WERI-Rb-1 (cell line): ENCODE measurements around the gene FAM234B.
A peak's percentile ranks its signal among the peaks of the same experiment; 100 is the strongest.
"Not testable (repeated sequence)": the region's sequence is repeated elsewhere in the genome, so short reads cannot be mapped to it uniquely, and the experiment has no call there.

Source experiments
- DNase-seq: peaks from one replicate; pipeline ENCODE4 v3.0.0-alpha.2; 2020
- H3K27ac ChIP-seq: fragments of 250-450 bp; sonication (Bioruptor Pico); 2 replicates; pipeline ENCODE4 v1.5.1; 2020; ENCODE audit warnings: mild to moderate bottlenecking, moderate library complexity
- H3K27me3 ChIP-seq: fragments of 250-450 bp; sonication (Bioruptor Pico); 2 replicates; pipeline ENCODE4 v1.5.1; 2021; ENCODE audit warnings: mild to moderate bottlenecking, low read depth, moderate library complexity; ENCODE audit not compliant: insufficient read depth, severe bottlenecking
- H3K36me3 ChIP-seq: fragments of 250-450 bp; sonication (Bioruptor Pico); 2 replicates; pipeline ENCODE4 v1.5.1; 2020; ENCODE audit warnings: mild to moderate bottlenecking, moderate library complexity
- H3K4me3 ChIP-seq: 2 replicates; pipeline ENCODE4 v1.5.1; 2011; ENCODE audit warnings: low read depth, mild to moderate bottlenecking, control low read depth, low read length
- H3K9me3 ChIP-seq: fragments of 250-450 bp; sonication (Bioruptor Pico); 2 replicates; pipeline ENCODE4 v1.5.1; 2021; ENCODE audit warnings: mild to moderate bottlenecking, moderate library complexity; ENCODE audit not compliant: severe bottlenecking
- CTCF ChIP-seq: IDR thresholded peaks from 2 replicates; pipeline ENCODE4 v1.5.1; 2011; ENCODE audit warnings: low read depth, mild to moderate bottlenecking, control low read depth, inconsistent platforms, low read length

FAM234B gene

GRCh38 chr12:13082861-13083260 is 38.7 kb downstream of the FAM234B start:
- no peak for TF ChIP-seq CTCF
- Histone ChIP-seq H3K4me3 (no peak overlapping the region), H3K27ac (no peak overlapping the region), H3K36me3 (peaks cover 86% of the 10 kb centered on the region), H3K9me3 (no peaks in the 10 kb centered on the region), H3K27me3 (no peaks in the 10 kb centered on the region)
- DNase-seq, result no peak

GRCh38 chr12:13083638-13084037 is 39.5 kb downstream of the FAM234B start:
- H3K27ac ChIP-seq, H3K4me3 ChIP-seq, DNase-seq, H3K9me3 ChIP-seq, H3K27me3 ChIP-seq: not testable (repeated sequence)
- peaks cover 94% of the 10 kb centered on the region for H3K36me3 ChIP-seq

GRCh38 chr12:13084898-13085640 is 40.9 kb downstream of the FAM234B start:
- no peak for TF ChIP-seq CTCF
- Histone ChIP-seq H3K9me3 (no peaks in the 10 kb centered on the region), H3K36me3 (peaks cover 98% of the 10 kb centered on the region), H3K4me3 (no peak overlapping the region), H3K27ac (no peak overlapping the region), H3K27me3 (no peaks in the 10 kb centered on the region)
- no peak for DNase-seq

GRCh38 chr12:13085968-13086686 is 41.9 kb downstream of the FAM234B start:
- H3K9me3 ChIP-seq, result no peaks in the 10 kb centered on the region
- no peaks in the 10 kb centered on the region for H3K27me3 ChIP-seq
- H3K27ac ChIP-seq, result peak overlapping the region; percentile 13; the same call in 1 of the 2 replicates
- peaks cover 98% of the 10 kb centered on the region for H3K36me3 ChIP-seq
- no peak for DNase-seq
- no peak overlapping the region for H3K4me3 ChIP-seq
- no peak for TF ChIP-seq CTCF

- H3K4me3 ChIP-seq, result no peak overlapping the region
- no peak for TF ChIP-seq CTCF
- H3K27me3 ChIP-seq, result no peaks in the 10 kb centered on the region
- no peak overlapping the region for H3K27ac ChIP-seq
- H3K36me3 ChIP-seq, result peaks cover 95% of the 10 kb centered on the region
- no peak for DNase-seq
- no peaks in the 10 kb centered on the region for H3K9me3 ChIP-seq
Measured at GRCh38 chr12:13087766-13088165, 43.6 kb downstream of the FAM234B start.

- Histone ChIP-seq H3K9me3 (no peaks in the 10 kb centered on the region), H3K36me3 (peaks cover 90% of the 10 kb centered on the region), H3K27ac (no peak overlapping the region), H3K27me3 (no peaks in the 10 kb centered on the region), H3K4me3 (no peak overlapping the region)
- no peak for TF ChIP-seq CTCF
- DNase-seq, result no peak
Measured at GRCh38 chr12:13088496-13088895, 44.3 kb downstream of the FAM234B start.
